ENCODE results near the gene MAN2A1. TPM values are rescaled to one million over a fixed set of nuclear protein-coding genes. Genes with fewer than 3 reads are reported as not detected.

MAN2A1 gene
- total RNA-seq, 1 donor from 2014 or later: 83.6 TPM

DNA sequence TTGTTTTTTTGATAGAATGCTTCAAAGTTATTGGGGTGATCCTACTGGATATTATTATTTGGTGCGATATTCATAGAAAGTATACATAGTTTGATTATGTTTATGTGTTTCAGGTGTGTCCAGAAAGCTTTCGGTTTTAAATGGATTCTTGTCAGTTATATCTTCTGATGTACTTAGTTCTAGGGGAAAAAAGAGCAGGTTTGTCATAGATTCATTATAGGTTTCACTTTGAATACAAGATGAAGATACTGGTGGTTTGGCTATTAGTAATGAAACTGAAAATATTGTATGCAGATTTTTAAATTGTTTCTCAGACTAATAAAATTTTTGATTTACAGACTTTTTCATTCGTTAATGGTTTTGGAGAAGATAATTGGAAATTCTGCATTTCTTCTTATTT, 98.9 kb downstream of the MAN2A1 start:
- Mint-ChIP-seq H3K27ac (ENCODE audit: unreplicated experiment) (no peak overlapping the region), H3K36me3 (ENCODE audit: low read depth, unreplicated experiment) (peaks cover 10% of the 10 kb centered on the region), H3K4me3 (ENCODE audit: unreplicated experiment) (no peak overlapping the region), H3K9me3 (ENCODE audit: unreplicated experiment) (no peaks in the 10 kb centered on the region), H3K27me3 (ENCODE audit: unreplicated experiment) (no peaks in the 10 kb centered on the region), H3K4me1 (ENCODE audit: unreplicated experiment) (no peaks in the 10 kb centered on the region)
- no peak for DNase-seq (ENCODE audit: low spot score)
- TF ChIP-seq, protein P1, sequence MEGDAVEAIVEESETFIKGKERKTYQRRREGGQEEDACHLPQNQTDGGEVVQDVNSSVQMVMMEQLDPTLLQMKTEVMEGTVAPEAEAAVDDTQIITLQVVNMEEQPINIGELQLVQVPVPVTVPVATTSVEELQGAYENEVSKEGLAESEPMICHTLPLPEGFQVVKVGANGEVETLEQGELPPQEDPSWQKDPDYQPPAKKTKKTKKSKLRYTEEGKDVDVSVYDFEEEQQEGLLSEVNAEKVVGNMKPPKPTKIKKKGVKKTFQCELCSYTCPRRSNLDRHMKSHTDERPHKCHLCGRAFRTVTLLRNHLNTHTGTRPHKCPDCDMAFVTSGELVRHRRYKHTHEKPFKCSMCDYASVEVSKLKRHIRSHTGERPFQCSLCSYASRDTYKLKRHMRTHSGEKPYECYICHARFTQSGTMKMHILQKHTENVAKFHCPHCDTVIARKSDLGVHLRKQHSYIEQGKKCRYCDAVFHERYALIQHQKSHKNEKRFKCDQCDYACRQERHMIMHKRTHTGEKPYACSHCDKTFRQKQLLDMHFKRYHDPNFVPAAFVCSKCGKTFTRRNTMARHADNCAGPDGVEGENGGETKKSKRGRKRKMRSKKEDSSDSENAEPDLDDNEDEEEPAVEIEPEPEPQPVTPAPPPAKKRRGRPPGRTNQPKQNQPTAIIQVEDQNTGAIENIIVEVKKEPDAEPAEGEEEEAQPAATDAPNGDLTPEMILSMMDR (IDR thresholded peaks at IDR 0.05; ENCODE audit: unreplicated experiment): no peak

DNA sequence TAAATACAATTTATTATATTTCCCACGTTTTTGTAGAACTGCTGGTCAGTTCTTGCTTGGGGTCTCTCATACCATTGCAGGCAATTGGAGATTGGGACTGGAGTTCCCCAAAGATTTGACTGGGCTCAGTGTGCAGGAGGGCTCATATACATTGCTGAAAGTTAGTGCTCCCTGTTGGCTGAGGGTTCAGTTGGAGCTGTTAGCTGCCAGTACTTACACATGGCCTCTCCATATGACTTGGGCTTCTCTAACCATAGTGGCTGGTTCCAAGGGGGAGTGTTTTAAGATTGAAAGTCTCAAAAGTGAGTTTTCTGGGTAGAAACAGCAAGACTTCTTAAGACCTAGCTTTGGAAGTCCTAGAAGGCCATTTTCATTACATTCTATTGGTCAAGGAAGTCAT, 102.9 kb downstream of the MAN2A1 start:
- H3K4me3 Mint-ChIP-seq (ENCODE audit: unreplicated experiment): no peak overlapping the region
- TF ChIP-seq, protein P1 (IDR thresholded peaks at IDR 0.05; ENCODE audit: unreplicated experiment): no peak
- H3K36me3 Mint-ChIP-seq (ENCODE audit: low read depth, unreplicated experiment): peaks cover 11% of the 10 kb centered on the region
- H3K27me3 Mint-ChIP-seq (ENCODE audit: unreplicated experiment): no peaks in the 10 kb centered on the region
- no peak for DNase-seq (ENCODE audit: low spot score)
- H3K27ac Mint-ChIP-seq (ENCODE audit: unreplicated experiment): no peak overlapping the region
- H3K4me1 Mint-ChIP-seq (ENCODE audit: unreplicated experiment): no peaks in the 10 kb centered on the region
- H3K9me3 Mint-ChIP-seq (ENCODE audit: unreplicated experiment): no peaks in the 10 kb centered on the region

DNA sequence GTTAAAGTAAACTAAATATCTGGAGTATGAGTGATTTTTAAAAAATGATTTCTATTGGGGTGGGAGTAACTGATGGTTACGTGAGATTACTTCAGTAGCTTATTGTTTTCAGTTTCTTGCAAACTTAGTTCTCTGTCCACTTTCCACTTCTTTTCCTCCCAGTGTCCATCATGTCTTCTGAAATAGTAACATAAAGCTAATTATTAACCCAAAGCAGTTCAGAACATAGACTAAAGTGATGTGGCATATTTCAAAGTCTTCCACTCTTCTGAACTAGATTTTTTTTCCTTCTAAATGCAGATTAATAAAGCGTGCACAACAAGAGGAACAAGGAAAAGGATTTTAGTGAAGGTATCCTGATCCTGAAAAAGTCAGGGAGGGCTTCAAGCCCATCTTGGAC, 114.1 kb downstream of the MAN2A1 start:
- no peaks in the 10 kb centered on the region for H3K27me3 Mint-ChIP-seq (ENCODE audit: unreplicated experiment)
- H3K4me3 Mint-ChIP-seq (ENCODE audit: unreplicated experiment): no peak overlapping the region
- DNase-seq (ENCODE audit: low spot score): no peak
- peaks cover 8% of the 10 kb centered on the region for H3K4me1 Mint-ChIP-seq (ENCODE audit: unreplicated experiment)
- peaks cover 9% of the 10 kb centered on the region for H3K36me3 Mint-ChIP-seq (ENCODE audit: low read depth, unreplicated experiment)
- H3K27ac Mint-ChIP-seq (ENCODE audit: unreplicated experiment): no peak overlapping the region
- TF ChIP-seq, protein P1 (IDR thresholded peaks at IDR 0.05; ENCODE audit: unreplicated experiment): no peak
- no peaks in the 10 kb centered on the region for H3K9me3 Mint-ChIP-seq (ENCODE audit: unreplicated experiment)

DNA sequence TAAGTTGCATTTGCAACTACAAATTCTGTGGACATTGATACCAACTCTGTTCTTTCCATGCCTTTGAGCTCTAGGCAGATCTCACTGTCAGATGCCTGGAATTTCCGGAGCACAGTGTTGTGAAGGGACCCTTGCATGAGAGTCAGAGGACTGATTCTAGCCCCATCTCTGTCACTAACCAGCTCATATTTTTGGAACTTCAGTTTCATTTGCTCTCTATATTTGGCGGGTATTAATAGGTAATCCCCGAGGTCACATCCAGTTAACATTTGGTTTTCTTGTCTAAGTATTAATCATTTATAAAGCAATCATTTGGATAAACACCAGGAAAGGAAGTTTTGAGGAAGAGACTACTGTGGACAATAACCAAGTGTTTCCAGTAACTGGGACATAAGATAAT, 115.7 kb downstream of the MAN2A1 start:
- no peak overlapping the region for H3K4me3 Mint-ChIP-seq (ENCODE audit: unreplicated experiment)
- no peak for DNase-seq (ENCODE audit: low spot score)
- H3K27me3 Mint-ChIP-seq (ENCODE audit: unreplicated experiment): peaks cover 2% of the 10 kb centered on the region

DNA sequence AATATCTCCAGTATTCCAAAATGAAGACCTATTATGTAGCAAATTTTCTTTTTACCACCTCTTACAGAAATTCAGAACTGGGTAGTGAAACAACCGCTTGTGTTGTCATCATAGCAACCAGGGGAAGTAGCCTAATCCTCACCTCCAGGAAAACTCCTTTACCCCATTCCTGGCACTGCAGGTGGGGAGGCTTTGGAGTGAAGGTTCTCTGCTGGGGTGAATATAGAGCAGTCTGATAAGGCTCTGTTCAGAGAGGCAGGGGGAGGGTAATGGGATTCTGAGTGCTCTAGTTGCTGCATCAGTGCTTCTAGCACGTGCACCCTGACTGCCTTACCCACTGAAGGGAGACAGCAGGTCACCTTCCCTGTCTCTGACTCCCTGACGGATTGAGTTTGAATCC, 116.2 kb downstream of the MAN2A1 start:
- no peak for DNase-seq (ENCODE audit: low spot score)

More for the DNA sequence above, 115.7 kb downstream of the MAN2A1 start:
- no peak overlapping the region for H3K27ac Mint-ChIP-seq (ENCODE audit: unreplicated experiment)
- H3K9me3 Mint-ChIP-seq (ENCODE audit: unreplicated experiment): no peaks in the 10 kb centered on the region
- peaks cover 8% of the 10 kb centered on the region for H3K4me1 Mint-ChIP-seq (ENCODE audit: unreplicated experiment)
- H3K36me3 Mint-ChIP-seq (ENCODE audit: low read depth, unreplicated experiment): peaks cover 5% of the 10 kb centered on the region
- TF ChIP-seq, protein P1 (IDR thresholded peaks at IDR 0.05; ENCODE audit: unreplicated experiment): no peak

More for the DNA sequence above, 116.2 kb downstream of the MAN2A1 start:
- TF ChIP-seq, protein P1 (IDR thresholded peaks at IDR 0.05; ENCODE audit: unreplicated experiment): no peak
- H3K4me1 Mint-ChIP-seq (ENCODE audit: unreplicated experiment): peaks cover 8% of the 10 kb centered on the region
- H3K27ac Mint-ChIP-seq (ENCODE audit: unreplicated experiment): no peak overlapping the region
- no peak overlapping the region for H3K4me3 Mint-ChIP-seq (ENCODE audit: unreplicated experiment)
- H3K27me3 Mint-ChIP-seq (ENCODE audit: unreplicated experiment): peaks cover 2% of the 10 kb centered on the region
- H3K9me3 Mint-ChIP-seq (ENCODE audit: unreplicated experiment): no peaks in the 10 kb centered on the region
- H3K36me3 Mint-ChIP-seq (ENCODE audit: low read depth, unreplicated experiment): peaks cover 5% of the 10 kb centered on the region
